ENCODE measurements around the gene IL17C.

DNA sequence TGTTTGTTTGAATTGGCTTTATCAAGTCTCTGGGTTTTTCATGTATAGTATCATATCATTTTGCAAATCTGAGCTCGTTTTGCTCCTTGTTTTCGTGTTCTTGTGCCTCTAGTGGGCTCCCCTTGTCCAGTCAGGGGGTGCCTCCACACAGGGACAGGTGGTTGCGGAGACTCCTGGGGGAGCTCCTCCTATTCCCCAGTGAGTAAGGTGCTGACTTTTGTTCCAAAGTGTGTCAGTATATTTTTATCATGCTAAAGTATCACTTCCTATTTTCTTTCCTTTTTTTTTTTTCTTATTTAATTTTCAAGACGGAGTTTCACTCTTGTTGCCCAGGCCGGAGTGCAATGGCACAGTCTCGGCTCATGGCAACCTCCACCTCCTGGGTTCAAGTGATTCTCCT is 30.3 kb upstream of the IL17C start:
- TF ChIP-seq, protein P1, sequence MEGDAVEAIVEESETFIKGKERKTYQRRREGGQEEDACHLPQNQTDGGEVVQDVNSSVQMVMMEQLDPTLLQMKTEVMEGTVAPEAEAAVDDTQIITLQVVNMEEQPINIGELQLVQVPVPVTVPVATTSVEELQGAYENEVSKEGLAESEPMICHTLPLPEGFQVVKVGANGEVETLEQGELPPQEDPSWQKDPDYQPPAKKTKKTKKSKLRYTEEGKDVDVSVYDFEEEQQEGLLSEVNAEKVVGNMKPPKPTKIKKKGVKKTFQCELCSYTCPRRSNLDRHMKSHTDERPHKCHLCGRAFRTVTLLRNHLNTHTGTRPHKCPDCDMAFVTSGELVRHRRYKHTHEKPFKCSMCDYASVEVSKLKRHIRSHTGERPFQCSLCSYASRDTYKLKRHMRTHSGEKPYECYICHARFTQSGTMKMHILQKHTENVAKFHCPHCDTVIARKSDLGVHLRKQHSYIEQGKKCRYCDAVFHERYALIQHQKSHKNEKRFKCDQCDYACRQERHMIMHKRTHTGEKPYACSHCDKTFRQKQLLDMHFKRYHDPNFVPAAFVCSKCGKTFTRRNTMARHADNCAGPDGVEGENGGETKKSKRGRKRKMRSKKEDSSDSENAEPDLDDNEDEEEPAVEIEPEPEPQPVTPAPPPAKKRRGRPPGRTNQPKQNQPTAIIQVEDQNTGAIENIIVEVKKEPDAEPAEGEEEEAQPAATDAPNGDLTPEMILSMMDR (IDR thresholded peaks at IDR 0.05), result no peak
- no peak for TF ChIP-seq POLR2A (IDR thresholded peaks at IDR 0.05)

Data from uterus (tissue), 2 donors.